IMR-90 (cell line): ENCODE data around the gene ENTPD1. TPM values are rescaled to one million over a fixed set of nuclear protein-coding genes. Genes with fewer than 3 reads are reported as not detected.

Source experiments
- ATAC-seq: fragments of 200-7000 bp; cut with Tn5 transposase; 2 replicates; pipeline ENCODE4 v1.9.1; 2020; ENCODE audit warnings: low read depth, mild to moderate bottlenecking, moderate library complexity
- BruUV-seq: library from RNA; stranded (reverse); fragments of 400-500 nt; replicated peaks from 2 replicates; lab custom pipeline; 2021; lab: Mats Ljungman, UMichigan
- CTCF ChIA-PET: fragments of 300-600 bp; formaldehyde crosslinking; extraction: SDS; loops from one replicate; lab custom pipeline; 2021; ENCODE audit warnings: antibody characterized with exemption; lab: Yijun Ruan, JAX
- POLR2A ChIA-PET: fragments of 300-600 bp; sonication (Branson Sonifier 250); formaldehyde crosslinking; loops from one replicate; lab custom pipeline; 2022; ENCODE audit warnings: antibody characterized with exemption; ENCODE audit not compliant: unreplicated experiment; lab: Charles Lee
- DNase-seq: peaks from one replicate; pipeline ENCODE4 v3.0.0; 2013
- H2AFZ ChIP-seq: replicated peaks from 2 replicates; pipeline ENCODE3; 2013; ENCODE audit warnings: low read length, mild to moderate bottlenecking; ENCODE audit not compliant: poor library complexity
- H2AK5ac ChIP-seq: 2 replicates; pipeline ENCODE4 v1.6.1; 2013; ENCODE audit warnings: low read depth, low read length, inconsistent platforms
- H2AK9ac ChIP-seq: replicated peaks from 2 replicates; pipeline ENCODE3; 2013; ENCODE audit warnings: mild to moderate bottlenecking, low read depth, low read length, moderate library complexity; ENCODE audit not compliant: poor library complexity
- H2BK120ac ChIP-seq: 2 replicates; pipeline ENCODE4 v1.6.1; 2013; ENCODE audit warnings: low read depth, low read length, inconsistent platforms
- H2BK15ac ChIP-seq: 3 replicates; pipeline ENCODE4 v1.6.1; 2013; ENCODE audit warnings: low read depth, low read length, inconsistent platforms
- H2BK20ac ChIP-seq: 2 replicates; pipeline ENCODE4 v1.6.1; 2013; ENCODE audit warnings: low read depth, mild to moderate bottlenecking, inconsistent platforms, low read length, moderate library complexity
- H2BK5ac ChIP-seq: 2 replicates; pipeline ENCODE4 v1.6.1; 2013; ENCODE audit warnings: mild to moderate bottlenecking, low read depth, low read length, inconsistent platforms; ENCODE audit not compliant: poor library complexity, severe bottlenecking
- H3K14ac ChIP-seq: replicated peaks from 2 replicates; pipeline ENCODE4 v1.6.1; 2013; ENCODE audit warnings: low read depth, low read length, inconsistent platforms
- H3K18ac ChIP-seq: 2 replicates; pipeline ENCODE4 v1.6.1; 2013; ENCODE audit warnings: low read depth, low read length, control low read depth
- H3K23ac ChIP-seq: 2 replicates; pipeline ENCODE4 v1.6.1; 2013; ENCODE audit warnings: low read depth, low read length, inconsistent platforms
- H3K27ac ChIP-seq: 2 replicates; pipeline ENCODE4 v1.5.1; 2013; ENCODE audit warnings: mild to moderate bottlenecking, control low read depth, low read length; ENCODE audit not compliant: insufficient read depth
- H3K27me3 ChIP-seq: 2 replicates; pipeline ENCODE4 v1.6.1; 2013; ENCODE audit warnings: low read length; ENCODE audit not compliant: control insufficient read depth, insufficient read depth
- H3K36me3 ChIP-seq: 2 replicates; pipeline ENCODE4 v1.6.1; 2013; ENCODE audit warnings: low read length, mixed read lengths; ENCODE audit not compliant: control insufficient read depth, insufficient read depth
- H3K4ac ChIP-seq: 2 replicates; pipeline ENCODE4 v1.6.1; 2013; ENCODE audit warnings: low read depth, low read length, inconsistent platforms
- H3K4me1 ChIP-seq: 2 replicates; pipeline ENCODE4 v1.6.1; 2013; ENCODE audit warnings: low read length, mixed read lengths; ENCODE audit not compliant: control insufficient read depth, insufficient read depth
- H3K4me2 ChIP-seq: 2 replicates; pipeline ENCODE4 v1.6.1; 2013; ENCODE audit warnings: low read depth, mild to moderate bottlenecking, control low read depth, low read length, moderate library complexity
- H3K4me3 ChIP-seq: 2 replicates; pipeline ENCODE4 v1.5.1; 2013; ENCODE audit warnings: low read depth, mild to moderate bottlenecking, control low read depth, low read length, moderate library complexity; ENCODE audit not compliant: insufficient read depth
- H3K56ac ChIP-seq: 2 replicates; pipeline ENCODE4 v1.6.1; 2013; ENCODE audit warnings: low read length, inconsistent platforms; ENCODE audit not compliant: insufficient read depth; ENCODE audit errors: extremely low read depth
- H3K79me1 ChIP-seq, 2 experiments: 2 replicates each; pipeline ENCODE4 v1.6.1; 2013; ENCODE audit warnings: low read length in 2 of 2, inconsistent platforms in 1 of 2, low read depth in 1 of 2
- H3K9ac ChIP-seq: 2 replicates; pipeline ENCODE4 v1.6.1; 2013; ENCODE audit warnings: low read depth, low read length, control low read depth
- H3K9me1 ChIP-seq: 2 replicates; pipeline ENCODE4 v1.6.1; 2013; ENCODE audit warnings: low read length, inconsistent platforms; ENCODE audit not compliant: insufficient read depth
- H3K9me3 ChIP-seq: 2 replicates; pipeline ENCODE4 v1.6.1; 2013; ENCODE audit warnings: low read length; ENCODE audit not compliant: control insufficient read depth, insufficient read depth
- H4K20me1 ChIP-seq: 2 replicates; pipeline ENCODE4 v1.6.1; 2013; ENCODE audit warnings: low read length, inconsistent platforms; ENCODE audit not compliant: insufficient read depth
- H4K5ac ChIP-seq: 2 replicates; pipeline ENCODE4 v1.6.1; 2013; ENCODE audit warnings: mild to moderate bottlenecking, low read depth, low read length, control low read depth
- H4K8ac ChIP-seq, 2 experiments: 2 replicates each; pipeline ENCODE4 v1.6.1; 2013; ENCODE audit warnings: low read depth in 2 of 2, low read length in 2 of 2, control low read depth in 1 of 2, inconsistent platforms in 1 of 2
- H4K91ac ChIP-seq: 2 replicates; pipeline ENCODE4 v1.6.1; 2013; ENCODE audit warnings: low read depth, low read length, inconsistent platforms; ENCODE audit not compliant: insufficient read depth
- BHLHE40 ChIP-seq: fragments of 150-350 bp; IDR thresholded peaks from 2 replicates; pipeline ENCODE4 v1.6.1; 2016; ENCODE audit warnings: mild to moderate bottlenecking, low read depth, low read length
- CHD1 ChIP-seq: IDR thresholded peaks from 2 replicates; pipeline ENCODE4 v1.6.1; 2012; ENCODE audit warnings: low read depth, low read length, improper control_type of control experiment
- ELK1 ChIP-seq: fragments of 150-350 bp; IDR thresholded peaks from 2 replicates; pipeline ENCODE4 v1.6.1; 2016; ENCODE audit warnings: low read depth, mild to moderate bottlenecking, low read length, moderate library complexity, borderline replicate concordance
- MAFK ChIP-seq: IDR thresholded peaks from 2 replicates; pipeline ENCODE4 v1.6.1; 2012; ENCODE audit warnings: low read depth, low read length, improper control_type of control experiment
- MAZ ChIP-seq: IDR thresholded peaks from 2 replicates; pipeline ENCODE4 v1.6.1; 2012; ENCODE audit warnings: low read depth, mild to moderate bottlenecking, low read length, improper control_type of control experiment, moderate library complexity, borderline replicate concordance
- RAD21 ChIP-seq: IDR thresholded peaks from 2 replicates; pipeline ENCODE4 v1.6.1; 2012; ENCODE audit warnings: low read length, improper control_type of control experiment
- SMC3 ChIP-seq: fragments of 150-350 bp; IDR thresholded peaks from 2 replicates; pipeline ENCODE4 v1.6.1; 2016; ENCODE audit warnings: low read depth, mild to moderate bottlenecking, antibody characterized with exemption, low read length, moderate library complexity
- WGBS, 2 experiments: methylation state at CpG; one replicate each; pipeline versions ENCODE4 v1.1.5 to v1.1.7; 2013; ENCODE audit warnings: missing lambda C conversion rate in 2 of 2; ENCODE audit not compliant: insufficient read length in 1 of 2; ENCODE audit errors: extremely low coverage in 2 of 2; 5-methylcytosine and 5-hydroxymethylcytosine counted together
- dilution Hi-C: fragments of 300-500 bp; cut with HindIII; formaldehyde crosslinking; loops from one replicate; pipeline ENCODE4 v1.14.3; 2018; ENCODE audit warnings: low sequenced_read_pairs; ENCODE audit not compliant: unreplicated experiment
- in situ Hi-C: fragments of 300-500 bp; cut with MboI; formaldehyde crosslinking; loops from 3 replicates; pipeline ENCODE4 v1.14.3; 2019; ENCODE audit warnings: low sequenced_read_pairs, inconsistent platforms, mixed read lengths
- intact Hi-C: fragments of 100-400 bp; cut with micrococcal nuclease; formaldehyde crosslinking; loops from 2 replicates; pipeline ENCODE4 v1.10.0; 2022
- polyA plus RNA-seq, 3 experiments: library from polyadenylated mRNA; depleted of rRNA; stranded (reverse); fragments of >200 nt; gene quantifications; 2 replicates each; pipeline ENCODE4 v1.2.3, GENCODE V29; 2012; ENCODE audit warnings: low replicate concordance in 1 of 3
- total RNA-seq: library from RNA; depleted of rRNA; stranded (reverse); fragments of >200 nt; gene quantifications from 2 replicates; pipeline ENCODE4 v1.2.3, GENCODE V29; 2012

The ENTPD1 gene
- total and polyA plus RNA-seq, 2 of the 4 experiments (the other 2 are of a cell fraction): under 0.01 TPM; not detected in 1

DNA sequence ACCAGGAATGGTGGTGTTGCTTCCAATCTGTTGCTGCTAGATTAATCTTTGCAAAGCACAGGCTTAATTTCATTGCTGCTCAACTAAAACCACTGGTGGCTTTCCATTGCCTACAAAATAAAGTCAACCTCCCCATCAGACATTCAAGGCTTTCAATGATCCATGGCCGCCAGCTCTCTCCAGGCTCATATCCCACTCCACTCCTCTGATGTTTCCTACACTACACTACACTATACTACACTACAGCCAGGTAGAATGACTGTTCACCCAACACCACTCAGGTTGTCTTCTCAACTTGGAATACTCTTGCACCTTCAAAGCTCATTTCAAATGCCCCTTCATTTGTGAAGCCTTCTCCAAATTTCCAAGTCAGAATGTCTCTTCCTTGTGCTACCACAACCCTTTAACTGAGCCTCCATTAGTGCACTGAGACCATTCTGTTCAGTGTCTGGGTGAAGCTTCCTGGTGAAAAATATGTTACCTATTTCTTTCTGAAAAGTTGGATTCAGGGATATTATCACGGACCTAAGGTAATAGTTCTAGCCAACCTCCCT is 116.3 kb downstream of the ENTPD1 start:
- no peak overlapping the region for H2BK5ac ChIP-seq

More for the DNA sequence above, 116.3 kb downstream of the ENTPD1 start:
- Histone ChIP-seq H3K9ac (no peak overlapping the region), H2BK120ac (no peak overlapping the region), H3K79me1 (no peaks in the 10 kb centered on the region), H3K4ac (no peak overlapping the region), H4K91ac (no peak overlapping the region), H3K36me3 (0 out of 2 replicates have a peak, but pooled peaks cover 2% of the 10 kb centered on the region), H3K23ac (no peak overlapping the region), H3K27ac (no peak overlapping the region), H3K4me3 (no peak overlapping the region), H3K56ac (no peak overlapping the region), H3K9me3 (no peaks in the 10 kb centered on the region), H3K4me2 (no peak overlapping the region), H2BK15ac (no peak overlapping the region), H2BK20ac (no peak overlapping the region), H2AK9ac (no peak overlapping the region), H2AK5ac (no peak overlapping the region), H3K9me1 (no peaks in the 10 kb centered on the region; the same call in 1 of the 2 replicates), H3K14ac (no peak overlapping the region), H3K18ac (no peak overlapping the region), H4K20me1 (no peaks in the 10 kb centered on the region), H3K4me1 (no peaks in the 10 kb centered on the region), H2AFZ (no peak overlapping the region), H3K27me3 (no peaks in the 10 kb centered on the region), H4K5ac (no peak overlapping the region), H4K8ac (no peak overlapping the region)
- no TSS peak for BruUV-seq
- no peak for ATAC-seq
- ChIA-PET CTCF (interaction anchor here (0.9 to 3.1 kb wide), 3 partner anchors 11 to 178 kb away, joined by 3 to 12 read pairs (median 3); partner anchors contain the start of gene TCTN3), POLR2A (no interaction called here)
- in situ Hi-C loops (no loop called here), intact Hi-C loops (no loop called here), dilution Hi-C loops (no loop called here)
- no peak for TF ChIP-seq CHD1
- no peak for TF ChIP-seq RAD21
- no peak for TF ChIP-seq MAFK
- TF ChIP-seq ELK1: no peak
- no peak for TF ChIP-seq SMC3
- no peak for TF ChIP-seq BHLHE40
- TF ChIP-seq MAZ: no peak
- DNase-seq: no peak
- no CpG with 5 or more reads among the region's 2 CpGs for WGBS, 2 experiments
